HG02885 (cell line): ENCODE data around the gene HOXA6.

Experiments used
- ATAC-seq: cut with Tn5 transposase; IDR thresholded peaks from one replicate; pipeline ENCODE4 v1.9.1; 2021; ENCODE audit warnings: mild to moderate bottlenecking; ENCODE audit not compliant: unreplicated experiment, poor library complexity

The HOXA6 gene

DNA sequence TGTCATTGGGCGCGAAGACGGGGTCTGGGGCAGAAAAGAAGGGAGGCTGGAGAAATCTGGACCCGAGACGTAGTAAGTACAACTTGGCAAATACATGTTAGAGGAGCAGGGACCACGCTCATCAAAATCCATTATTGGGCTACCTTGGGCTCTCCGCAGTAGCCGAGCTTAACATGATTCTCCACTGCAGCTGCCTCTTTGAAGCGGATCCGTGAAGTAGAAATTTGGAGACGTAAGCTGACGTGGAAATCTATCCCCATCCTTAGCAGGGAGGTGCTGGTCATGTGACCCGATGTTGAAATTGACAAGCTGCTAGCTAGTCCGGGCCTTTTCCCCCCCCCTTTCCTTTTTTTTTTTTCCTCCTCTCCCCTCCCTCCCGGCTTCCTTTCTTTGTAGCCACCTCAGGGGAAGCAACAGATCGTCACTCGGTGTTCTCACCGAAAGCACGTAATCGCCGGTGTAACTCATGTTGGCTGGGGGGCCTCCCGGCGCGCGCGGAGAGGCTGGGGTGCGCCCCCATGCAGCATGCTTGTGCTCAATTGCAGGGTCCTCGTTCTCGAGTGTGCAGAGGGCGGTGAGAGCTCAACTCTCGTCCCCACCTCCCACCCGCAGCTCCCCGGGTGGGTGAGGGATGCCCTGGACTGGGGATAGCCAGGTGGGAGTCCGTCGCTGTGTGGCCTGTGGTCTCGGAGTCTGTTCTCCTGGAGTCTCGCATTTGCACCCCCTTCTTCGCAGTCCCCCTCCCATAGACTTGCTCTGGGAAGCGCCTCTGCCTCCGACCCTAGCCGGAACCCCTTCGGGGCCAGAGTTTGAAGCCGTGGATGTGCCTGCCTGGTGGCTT lies 37.7 kb upstream of the HOXA6 start, which contains the start of gene HOXA11:
Gene HOXA11, minus strand, starts transcription at position 220 of the 841 bp plus-strand sequence. Its CDS starts 88 bp downstream, at position 132.
- no peak for ATAC-seq

DNA sequence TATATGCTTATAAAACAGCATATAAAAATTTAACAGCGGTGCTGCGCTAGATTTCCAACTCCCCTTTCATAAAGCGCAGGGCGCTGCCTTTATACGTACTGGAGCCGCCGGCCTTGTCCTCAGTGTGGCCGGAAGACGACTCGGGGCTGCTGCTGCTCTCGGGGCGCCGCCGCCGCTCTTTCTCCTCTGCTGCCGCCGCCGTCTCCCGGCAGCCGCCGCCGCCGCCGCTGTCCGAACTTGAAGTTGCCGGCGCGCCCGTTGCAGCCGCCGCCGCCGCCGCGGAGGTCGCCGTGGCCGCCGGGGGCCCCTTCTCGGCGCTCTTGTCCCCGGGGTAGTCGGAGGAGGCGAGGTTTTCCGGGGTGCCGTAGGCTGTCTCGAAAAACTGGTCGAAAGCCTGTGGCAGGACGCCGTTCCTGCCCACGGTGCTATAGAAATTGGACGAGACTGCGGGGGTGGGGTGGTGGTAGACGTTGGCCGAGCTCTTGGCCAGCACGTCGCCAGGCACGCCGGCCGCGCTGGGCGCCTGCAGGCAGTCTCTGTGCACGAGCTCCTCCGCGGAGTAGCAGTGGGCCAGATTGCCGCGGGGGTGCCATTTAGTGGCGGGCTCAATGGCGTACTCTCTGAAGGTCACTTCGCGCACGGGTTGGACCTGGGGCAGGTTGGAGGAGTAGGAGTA lies 36.9 kb upstream of the HOXA6 start:
- peak; percentile 67 for ATAC-seq

DNA sequence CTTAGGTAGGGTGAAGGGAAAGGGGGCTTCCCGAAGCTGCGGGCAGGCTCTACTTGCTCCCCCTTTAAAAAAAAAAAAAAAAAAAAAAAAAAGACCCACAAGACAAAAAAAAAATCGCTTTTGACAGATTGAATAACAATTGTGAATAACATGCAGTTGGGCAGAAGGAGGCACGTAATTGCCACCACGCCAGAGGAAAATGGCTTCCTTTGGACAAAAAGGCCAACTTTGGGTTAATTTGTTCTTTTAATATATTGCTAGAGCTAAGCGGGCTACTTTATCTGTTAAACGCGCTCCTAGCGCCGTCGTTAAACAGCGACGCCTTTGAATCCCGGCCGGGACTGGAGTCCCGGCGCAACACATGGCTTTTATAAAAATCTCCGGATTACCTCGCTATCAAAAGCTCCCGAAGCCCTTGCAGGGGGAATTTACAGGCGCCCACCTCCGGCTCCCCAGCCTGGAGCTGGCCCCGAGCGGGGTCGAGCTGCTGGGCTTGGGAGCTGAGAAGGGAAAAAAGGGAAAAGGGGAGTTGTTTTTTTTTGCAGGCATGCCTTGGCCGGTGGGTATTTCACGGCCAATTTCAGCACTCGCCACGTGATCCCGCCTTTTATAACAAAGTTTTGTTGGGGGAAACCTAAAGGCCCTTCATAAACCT lies 36.2 kb upstream of the HOXA6 start:
- no peak for ATAC-seq

DNA sequence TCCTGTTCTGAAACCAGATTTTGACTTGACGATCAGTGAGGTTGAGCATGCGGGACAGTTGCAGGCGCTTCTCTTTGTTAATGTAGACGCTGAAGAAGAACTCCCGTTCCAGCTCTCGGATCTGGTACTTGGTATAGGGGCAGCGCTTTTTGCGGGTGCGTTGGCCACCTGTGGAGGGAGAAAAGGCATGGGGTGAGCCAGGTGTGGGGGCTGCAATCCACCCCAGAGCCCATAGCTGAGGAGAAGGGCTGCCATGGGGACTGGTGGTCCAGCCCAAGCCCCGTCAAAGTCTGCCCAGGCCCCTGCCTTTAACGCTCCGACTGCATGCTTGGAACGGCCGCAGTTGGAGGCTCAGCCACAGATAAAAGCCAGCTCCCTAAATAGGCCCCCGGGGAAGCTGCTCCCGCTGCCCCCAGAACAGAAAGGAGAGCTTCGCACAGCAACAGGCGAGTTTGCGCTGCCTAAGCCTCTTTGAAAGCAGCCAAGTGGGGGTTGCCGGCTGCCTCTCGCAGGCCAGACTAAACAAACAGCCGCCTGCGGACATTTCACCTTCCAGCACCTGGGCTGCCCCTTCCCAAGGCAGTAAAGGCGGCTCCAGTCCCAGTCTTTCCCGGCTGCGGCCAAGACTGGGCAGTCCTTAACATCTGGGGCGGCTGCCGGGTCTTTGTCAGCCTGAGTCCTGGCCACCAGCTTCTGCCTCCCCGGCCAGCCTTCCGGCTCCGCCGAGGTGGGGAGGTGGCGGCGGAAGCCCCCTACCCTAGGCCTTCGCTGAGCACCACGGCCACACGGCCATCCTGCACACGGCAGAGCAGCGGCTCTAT lies 35.5 kb upstream of the HOXA6 start:
- ATAC-seq = no peak

DNA sequence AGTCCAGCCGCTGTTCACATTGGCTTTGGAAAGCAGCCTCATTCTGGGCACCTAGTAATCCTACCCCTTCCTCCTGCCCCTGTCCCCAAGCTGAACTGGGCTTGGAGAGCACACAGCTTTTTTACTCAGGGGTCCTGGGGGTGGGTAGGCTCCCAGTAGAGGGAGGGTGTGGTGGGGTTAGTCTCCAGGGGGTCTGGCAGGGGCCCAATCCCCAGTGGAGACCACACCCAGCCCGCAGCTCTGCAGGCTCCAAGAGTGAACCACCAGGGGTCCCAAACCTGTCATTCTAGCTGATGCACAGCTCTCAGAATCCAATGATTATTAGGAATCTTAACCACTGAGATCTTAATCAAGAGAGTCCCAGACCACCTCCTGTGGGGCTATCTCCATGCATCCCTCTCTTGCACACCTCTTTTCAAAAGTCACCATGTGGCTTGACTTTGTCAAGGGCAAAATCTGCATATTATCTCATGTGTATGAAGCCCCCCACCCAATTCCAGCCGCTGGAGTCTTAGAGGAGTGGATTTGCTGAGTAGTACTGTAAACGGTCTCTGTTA lies 34.8 kb upstream of the HOXA6 start:
- no peak for ATAC-seq

DNA sequence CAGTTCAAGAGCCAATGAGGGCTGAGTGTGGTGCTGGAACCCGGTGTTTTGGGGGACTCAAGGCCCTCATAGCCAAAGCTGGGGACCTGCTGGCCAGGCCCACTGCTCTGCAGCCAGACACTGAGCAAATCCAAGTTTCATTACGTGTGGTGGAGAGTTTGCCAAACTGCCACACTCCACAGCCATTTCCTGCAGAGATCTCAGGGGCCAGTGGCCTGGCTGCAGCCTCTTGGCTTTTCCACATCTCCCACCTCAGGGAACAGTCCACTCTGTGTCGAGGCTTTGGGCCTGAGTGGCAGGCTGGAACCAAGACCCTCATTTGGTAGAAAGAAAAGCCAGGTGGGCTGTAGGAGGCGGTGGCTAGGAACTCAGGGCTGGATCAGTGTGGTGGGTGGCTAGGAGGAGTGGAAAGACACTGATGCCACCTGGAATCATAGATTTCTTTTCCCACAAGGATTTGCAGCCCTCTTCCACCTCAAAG lies 34.3 kb upstream of the HOXA6 start:
- ATAC-seq = no peak

DNA sequence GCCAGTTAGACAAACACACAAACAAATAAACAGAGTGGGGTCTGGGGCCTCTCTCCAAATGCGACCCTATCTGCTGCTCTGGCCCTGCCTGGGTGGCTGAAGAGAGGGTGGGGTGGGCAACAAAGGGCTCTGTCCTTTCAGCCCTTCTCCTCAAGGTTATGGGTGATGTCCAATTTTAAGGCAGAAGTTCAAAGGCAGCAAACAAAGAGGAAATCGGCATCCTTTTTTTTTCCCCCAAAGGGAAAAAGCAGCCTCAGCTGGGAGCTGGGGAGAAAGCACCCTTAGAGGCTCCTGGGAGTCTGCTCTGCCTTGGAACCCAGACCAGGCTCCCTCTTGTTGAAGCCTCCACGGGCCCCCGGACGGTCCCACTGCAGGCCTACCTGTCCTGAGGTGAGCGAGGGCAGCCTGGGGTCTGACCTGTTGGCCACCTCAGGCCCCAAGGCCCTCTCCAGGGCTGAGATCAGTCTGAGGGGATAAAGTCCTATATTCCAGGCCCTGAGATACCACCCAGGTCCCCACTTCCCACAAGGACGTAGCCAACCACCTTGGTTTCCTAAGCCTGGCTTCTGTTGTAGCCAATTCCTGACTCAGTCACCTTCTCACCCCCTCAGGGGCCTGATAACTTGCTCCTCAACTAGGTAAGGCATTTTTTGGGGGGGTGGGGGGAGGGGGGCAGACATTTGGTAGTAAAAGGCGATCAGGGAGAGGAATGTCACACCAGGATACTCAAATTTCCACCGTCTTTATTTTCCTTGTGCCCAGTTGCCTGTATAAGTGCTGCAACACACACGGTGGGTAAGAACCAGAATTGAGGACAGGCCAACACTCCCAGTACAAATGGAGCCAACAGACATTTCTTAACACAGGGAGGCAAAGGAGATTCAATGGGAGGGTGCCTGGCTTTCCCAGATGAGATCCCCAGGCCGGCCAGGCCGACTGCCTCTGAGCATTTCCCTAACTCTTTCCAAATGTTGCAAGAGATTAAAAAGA lies 33.2 kb upstream of the HOXA6 start:
- no peak for ATAC-seq

DNA sequence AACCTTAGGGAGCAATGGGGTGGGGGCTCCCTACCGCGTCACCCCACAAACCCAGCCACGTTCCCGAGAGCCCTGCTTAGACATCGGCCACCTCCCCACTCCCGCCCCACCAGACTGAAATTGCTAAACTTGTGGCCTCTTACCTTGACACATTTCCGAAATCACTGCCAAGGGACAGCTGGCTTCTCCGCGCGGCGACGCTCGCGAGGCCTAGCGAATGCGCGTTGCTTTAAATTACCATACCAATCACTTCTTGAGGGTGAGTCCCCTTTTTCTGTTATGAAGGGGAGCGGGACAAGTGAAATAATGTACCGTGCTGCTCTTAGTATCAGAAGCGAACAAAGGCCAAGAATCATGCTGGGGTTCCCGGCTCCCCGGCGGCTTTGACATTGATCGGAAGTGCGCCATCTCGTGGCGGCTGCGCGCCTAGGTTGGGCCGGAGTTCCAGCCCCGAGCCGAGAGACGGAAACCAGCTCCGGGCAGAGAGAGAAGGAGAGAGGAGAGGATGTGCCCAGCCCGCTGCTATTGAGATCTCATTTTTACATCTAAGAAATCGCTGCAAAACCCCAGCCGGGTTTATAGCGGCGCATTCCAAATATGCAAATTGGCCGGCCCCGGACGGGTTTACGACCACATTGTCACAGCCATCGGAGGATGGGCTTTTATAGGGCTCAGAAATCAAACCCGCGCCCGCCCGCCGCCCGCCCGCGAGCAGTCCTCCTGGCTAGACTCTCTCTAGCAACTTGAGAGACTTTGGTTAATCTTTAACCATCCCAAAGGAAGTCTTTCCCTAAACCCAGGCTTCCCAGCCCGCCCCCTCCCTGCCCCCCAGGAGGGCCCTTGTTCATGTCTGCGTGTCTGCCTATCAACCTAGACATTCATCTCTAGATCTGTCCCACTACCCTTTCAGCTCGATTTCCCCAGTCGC lies 32.2 kb upstream of the HOXA6 start:
- no peak for ATAC-seq

DNA sequence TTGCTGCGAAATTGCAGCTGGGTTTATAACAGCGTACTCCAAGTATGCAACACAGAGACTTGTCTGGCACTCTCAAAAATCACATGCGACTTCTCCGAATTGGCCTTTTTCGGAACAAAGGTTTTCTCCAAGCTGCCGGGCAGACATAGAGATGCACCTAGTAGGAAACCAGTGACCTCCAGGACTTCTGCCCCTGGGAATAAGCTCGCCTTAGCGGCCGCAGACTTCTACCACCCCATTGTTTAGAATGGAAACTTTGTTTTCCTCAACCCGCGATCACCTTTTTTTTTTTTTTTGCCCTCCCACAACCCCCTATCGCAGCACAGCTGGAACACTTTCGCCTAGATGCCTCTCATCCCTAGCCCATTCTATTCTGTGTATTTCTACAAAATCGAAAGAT lies 31.5 kb upstream of the HOXA6 start:
- no peak for ATAC-seq

DNA sequence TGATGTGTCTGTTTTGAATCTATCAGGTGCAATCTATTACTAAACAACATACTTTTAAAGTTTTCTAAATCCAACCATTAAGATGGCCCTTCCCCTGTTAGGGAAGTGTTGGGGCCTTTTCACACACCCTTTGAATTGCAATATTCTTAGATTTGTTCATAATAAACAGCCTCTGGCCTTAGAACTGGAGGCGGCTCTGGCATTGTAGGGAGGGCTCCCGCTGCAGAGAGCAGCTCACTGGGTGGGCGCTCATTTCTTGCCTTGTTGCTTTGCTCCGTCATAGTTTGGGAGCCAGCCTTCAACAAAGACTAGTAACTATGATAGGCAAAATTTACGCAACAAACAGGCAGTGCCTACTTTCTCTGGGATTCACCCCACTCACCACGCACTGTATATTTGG lies 30.8 kb upstream of the HOXA6 start:
- no peak for ATAC-seq

DNA sequence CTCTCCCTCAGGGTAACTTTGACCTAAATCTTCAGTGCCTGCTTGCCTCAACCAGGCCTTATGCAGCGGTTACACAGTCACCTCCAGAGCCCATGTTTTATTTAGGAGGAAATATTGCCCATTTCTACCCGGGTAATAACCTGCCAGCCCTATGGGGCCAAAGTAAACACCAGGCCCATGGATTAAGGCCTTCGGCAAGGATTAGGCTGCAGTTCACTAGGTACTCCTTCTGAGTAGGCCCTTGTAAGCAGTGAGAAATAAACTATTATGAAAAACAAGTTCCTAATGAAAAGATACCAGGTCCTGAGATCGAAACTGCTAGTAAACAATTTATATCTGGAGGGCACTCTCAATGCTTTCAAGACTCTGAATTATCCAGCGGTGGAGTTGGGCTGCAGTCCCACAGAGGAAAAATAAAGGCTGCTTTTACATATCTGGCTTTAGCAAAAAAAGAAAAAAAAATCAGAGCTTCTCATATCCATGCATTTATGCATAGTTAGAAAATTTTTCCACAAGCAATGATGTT lies 30.3 kb upstream of the HOXA6 start:
- ATAC-seq = no peak

DNA sequence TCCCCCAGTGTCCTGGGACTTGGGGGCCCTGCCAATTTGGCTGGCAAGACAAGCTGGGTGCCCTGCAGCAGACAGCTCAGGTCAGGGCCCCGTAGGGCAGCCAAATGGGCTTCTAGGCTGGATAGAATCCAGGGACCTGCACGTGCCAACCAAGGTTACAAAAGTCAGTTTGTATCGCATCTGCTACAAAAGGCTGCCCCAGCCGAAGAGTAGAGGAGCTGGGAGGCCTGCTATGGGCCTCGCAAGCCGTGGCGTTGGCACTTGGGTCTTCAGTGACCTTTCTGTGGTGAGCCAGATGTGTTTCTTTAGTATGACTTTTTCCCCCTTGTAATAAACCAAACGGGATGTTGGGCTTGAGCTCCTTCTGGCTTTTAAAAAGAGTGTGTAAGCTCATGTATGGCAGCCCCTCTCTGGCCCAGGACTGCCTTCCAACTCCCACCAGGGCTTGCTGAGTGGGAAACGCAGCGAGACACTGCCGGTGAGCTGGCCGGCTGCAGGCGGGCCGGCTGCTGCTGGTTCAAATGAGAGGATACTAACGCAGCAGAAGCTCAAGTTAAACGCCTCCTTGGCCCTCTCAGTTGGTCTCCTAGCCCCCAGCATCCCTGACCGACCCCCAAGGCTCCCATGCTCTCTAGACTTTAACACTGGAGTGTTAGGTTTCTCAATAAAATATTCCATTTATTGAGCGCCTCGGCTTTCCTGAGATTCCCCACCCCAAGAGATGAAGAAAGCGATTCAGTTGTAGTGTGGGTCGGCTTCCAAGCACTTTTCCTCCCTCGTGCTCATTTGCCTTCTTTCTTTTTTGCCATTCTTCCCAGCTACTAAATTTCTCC lies 29.6 kb upstream of the HOXA6 start:
- no peak for ATAC-seq

DNA sequence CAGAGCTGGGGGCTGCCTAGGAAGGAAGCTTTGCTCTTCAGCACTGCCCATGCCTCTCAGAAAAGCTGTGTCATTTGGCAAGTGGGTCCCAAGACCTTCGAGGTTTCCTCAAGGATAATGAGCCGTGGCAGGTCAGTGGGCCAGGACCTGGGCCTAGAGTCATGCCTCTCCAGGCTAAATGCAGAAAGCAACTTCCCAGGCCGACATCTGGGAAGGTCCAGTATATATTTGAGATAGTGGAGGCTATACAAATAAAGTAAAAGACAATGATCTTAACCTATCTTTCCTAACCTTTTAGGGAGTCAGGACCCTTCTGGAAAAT lies 28.9 kb upstream of the HOXA6 start:
- ATAC-seq = no peak

DNA sequence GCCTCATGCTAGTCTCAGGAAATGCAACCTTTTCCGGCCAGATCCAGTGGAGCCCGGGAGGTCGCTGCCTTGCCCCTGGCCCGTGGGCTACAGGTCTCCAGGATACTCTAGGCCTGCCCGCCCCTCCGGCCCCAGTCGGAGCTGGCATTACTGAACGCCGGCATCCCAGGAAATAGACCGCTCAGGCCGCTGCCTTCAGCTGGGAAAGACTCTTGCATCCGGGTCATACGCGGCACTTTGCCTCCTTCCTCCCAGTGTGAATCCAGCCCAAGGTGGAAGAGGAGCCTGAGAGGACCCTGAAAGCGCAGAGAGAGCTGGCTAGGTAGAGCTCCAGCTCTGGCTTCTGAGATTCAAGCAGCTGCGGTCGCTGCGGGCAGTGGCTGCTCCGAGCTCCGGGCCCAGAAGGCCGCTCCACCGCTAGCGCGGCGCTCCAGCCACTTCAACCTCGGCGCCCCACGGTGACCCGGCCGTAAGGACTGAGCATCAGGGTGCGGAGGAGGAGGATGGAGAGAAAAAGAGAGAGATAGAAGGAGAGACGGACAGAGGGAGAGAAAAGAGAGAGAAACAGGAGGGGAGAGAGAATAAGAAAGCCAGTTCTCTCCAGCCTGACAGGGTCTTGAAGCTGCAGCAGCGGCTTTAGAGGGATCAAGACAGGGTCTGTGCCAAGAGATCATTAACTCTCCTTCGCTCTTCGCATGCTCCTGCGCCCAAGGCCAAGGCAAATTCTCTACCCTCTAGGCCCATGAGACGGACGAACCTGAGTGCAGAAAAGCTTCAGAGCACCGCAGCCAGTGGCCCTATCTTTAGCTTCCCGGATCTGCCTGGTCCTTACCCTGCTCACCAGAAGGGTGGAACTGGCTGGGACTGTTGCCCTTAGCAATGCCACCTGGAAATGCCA lies 28.3 kb upstream of the HOXA6 start:
- ATAC-seq = no peak

DNA sequence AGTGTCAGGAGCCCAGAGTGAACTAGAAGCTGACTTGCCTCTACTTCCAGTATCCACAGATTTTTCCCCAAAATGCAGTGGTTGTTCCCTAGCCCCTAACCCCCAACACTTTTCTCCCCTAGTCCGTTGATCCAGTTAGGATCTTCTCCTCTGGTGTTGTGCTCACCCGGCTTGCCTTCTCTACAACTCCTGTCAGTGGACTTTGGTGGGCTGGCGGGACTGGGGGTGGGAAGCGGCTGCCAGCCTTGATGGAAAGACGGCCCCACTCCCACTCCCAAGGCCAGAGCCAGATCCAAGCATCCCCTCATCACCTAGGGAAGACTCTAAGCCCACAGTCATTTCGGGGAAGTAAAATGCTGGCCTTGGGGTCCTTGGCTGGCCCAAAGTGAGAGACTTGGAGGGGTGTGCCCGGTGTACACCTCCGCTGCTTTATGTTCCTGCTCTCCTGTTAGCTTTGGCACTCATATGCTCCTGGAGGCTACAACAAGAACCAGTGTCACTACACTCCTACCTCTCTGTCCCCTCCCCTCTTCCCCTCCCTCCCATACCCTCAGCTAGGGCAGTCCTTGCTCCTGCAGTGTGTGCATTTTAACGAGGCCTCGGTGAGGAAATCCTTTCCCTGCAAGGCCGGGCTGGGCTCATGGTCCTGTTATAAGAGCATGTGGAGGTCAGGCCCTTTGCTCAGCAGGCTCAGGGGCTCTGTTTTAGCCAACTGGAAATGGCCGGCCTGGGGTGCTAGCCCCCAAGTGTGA lies 27.5 kb upstream of the HOXA6 start:
- ATAC-seq = no peak
